HPDE6-E6E7 (cell line): Measurements from ENCODE around the gene ARRB2.
"Not testable (repeated sequence)": the region's sequence is repeated elsewhere in the genome, so short reads cannot be mapped to it uniquely, and the experiment has no call there.

ENCODE experiments used
- DNase-seq: peaks from one replicate; pipeline ENCODE4 v3.0.0; 2011; ENCODE audit warnings: missing footprints; ENCODE audit errors: extremely low spot score

The ARRB2 gene

DNA sequence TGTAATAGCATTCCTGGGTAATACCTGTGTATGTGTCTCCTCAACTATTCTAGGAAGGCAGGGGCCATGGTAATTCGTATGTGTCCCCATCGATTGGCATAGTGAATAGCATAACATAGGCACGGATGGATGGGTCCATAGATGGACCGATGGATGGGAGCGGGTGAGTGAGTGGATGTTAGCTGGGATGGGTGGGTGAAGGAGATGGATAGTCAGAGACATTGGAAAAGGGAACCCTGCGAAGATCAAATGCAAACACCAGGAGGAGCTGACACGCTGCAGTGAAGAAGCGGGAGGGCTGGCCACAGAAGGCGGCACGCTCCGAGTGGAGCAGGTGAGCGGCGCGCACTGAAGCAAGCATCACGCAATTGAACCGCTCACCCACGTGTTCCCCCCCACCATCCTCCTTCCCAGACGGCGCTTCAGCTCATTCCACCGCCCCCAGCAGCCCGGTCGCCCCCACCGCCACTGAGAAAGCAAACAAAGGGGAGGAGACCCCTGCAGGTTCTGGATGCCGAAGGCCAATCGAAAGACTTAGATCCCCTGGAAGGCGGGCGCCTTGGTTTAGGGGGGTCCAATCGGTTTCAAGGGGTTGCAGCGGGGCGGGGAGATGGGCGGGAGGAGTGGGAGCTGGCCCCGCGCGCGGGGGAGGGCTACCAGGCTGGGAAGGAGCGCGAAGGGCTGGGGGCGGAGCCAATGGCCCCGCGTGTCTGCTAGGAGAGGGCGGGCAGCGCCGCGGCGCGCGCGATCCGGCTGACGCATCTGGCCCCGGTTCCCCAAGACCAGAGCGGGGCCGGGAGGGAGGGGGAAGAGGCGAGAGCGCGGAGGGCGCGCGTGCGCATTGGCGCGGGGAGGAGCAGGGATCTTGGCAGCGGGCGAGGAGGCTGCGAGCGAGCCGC is at the start of gene ARRB2:
ARRB2 (plus strand) TSS at position 839 of the 899 bp plus-strand sequence. CDS start 90 bp downstream, outside the sequence.
- DNase-seq = peak; percentile 96

DNA sequence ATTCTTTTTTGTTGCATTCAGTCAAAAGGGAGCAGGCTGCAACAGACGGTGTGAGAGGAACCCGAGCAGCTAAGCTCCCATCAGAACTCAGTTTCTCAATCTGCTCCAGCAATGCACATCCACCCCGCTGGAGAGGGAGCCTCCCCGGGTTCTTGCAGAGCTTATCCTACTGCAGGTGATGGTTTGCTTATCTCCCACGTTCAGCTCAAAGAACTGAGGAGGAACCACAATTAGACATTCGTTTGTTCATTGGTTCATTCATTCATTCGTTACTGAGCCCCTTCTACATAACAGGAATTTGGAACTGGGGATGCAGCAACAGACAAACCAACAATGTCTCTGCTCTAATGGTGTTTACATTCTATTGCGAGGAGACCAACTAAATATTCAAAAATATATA is 46.7 kb upstream of the ARRB2 start:
- DNase-seq = no peak

DNA sequence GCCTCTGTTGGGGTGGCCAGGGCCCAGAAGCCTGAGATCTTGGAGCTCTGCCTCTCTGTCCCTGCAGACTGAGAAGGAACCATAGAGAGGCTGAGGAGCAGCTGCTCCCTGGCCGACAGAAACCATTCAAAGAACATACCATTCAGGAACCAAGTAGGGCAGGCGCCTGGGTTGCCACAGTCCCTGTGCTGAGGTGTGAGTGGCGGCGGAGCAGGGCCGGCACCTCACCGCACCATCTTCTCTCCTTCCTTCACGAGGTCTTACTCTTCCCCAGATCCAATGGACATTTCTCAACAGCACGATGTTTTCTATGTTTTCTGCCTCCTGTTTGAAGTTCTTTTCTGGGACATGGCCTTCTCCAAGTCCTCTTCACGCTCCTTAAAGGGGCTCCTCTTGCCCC is 46.2 kb upstream of the ARRB2 start:
- no peak for DNase-seq

DNA sequence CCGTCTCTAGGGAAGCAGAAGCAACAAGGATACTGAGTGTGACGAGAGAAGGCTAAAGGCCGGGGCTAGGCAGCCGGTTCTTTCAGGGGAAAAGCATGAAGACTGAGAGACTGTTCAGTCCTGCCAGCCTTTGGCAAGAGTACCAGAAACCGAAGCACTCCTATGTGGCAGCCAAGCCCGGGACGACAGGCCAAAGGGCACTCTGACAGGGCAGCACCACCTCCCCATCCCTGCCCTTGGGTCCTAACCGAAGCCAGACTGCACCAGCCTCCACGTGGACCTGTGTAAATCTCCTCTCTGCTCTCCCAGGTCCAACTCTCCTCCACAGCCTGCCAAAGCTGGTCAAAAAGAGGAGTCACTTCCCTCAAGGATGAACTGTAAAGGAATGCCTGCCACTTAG is 45.4 kb upstream of the ARRB2 start:
- DNase-seq = no peak

DNA sequence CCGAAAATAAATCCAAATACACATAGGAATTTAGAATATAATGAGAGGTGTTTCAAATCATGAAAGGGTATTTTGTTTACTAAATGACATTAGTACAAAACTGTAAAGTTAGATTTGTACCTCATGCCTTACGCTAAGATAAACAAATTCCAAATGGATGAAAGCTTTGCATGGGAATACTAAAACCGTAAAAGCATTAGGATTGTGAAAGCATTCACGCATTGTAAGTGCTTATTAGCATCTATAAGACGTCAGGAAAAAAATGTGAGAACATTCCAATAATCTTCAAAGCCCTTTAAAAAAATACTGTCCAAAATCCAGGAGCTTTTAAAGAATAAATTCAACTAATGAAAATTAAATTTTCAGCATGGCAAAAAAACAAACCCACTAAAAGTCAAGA is 44.1 kb upstream of the ARRB2 start:
- no peak for DNase-seq

DNA sequence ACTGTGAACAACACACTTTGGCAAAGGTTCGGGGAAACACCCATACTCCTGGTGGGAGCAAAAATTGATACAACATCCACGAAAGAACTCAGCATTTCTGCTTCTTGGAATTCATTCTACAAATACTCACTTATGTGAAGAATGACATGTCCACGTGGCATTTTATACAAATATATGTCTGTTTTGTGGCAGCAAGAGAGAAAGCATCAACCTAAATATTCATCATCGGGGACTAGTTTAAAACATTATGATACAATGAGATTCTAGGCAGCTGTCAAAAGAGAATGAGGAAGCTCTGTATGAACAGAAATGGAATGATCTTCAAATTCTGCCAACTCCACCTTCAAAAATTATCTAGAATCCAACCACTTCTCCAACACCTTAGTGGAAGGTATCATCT is 43.3 kb upstream of the ARRB2 start:
- no peak for DNase-seq

DNA sequence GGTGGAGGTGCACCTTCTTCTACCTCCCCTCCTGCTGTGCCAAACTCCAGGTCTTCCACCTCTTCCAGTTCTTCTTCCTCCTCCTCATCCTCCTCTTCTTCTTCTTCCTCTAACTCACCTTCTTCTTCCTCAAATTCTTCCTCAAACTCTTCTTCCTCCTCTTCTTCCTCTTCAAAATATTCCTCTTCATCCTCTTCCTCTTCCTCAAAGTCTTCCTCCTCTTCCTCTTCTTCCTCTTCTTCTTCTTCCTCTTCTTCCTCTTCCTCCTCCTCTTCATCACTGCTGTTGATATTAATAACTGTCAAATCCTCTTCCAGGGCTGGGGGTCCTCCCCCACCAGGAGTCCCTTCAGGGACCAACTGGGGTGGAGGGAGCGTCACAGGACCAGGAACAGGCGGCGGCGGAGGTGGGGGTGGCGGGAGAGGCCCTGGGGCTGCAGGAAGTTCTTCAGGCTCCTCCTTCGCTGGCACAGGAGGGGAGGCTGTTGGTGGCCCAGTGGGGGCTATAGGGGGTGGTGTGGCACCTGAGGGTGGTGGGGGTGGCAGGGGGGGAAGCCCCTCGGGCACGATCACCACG is 38.3 kb upstream of the ARRB2 start:
- no peak for DNase-seq

DNA sequence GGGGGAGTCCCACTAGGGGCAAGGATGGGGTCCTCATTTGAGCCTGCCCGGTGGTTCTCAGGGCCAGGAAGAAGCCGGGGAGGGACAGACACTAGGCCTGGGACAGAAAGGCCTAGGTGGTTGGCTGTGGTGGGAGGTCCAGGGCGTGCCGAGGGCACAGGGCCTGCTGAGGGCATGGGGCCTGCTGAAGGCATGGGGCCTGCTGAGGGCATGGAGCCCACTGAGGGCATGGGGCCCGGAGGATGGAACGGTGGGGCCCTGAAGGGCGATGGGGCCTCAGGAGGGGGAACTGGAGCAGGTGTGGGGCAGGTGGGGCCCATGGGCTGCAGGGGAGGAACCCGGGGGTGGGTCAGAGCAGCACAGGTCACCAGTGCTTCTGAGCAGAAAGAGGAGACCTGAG is 37.7 kb upstream of the ARRB2 start:
- no peak for DNase-seq

DNA sequence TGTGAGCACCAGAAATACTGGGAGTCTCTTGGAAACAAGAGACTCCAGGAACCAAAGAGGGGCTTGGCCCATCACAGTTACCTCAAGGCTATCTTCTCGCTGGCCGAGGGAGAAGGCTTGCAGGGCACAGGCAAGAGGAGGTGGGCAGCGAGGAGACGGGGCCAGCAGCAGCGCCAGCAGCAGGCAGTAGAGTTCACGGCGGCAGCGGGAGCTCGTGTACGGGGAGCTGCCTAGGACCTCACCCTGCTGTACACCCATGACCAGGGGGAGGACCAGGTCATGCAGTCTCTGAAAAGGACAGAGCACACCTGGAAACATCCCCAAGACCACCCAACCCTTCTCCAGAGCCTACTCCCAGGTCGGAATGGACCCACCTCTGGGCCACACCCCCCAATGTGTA is 37.3 kb upstream of the ARRB2 start:
- DNase-seq = no peak

DNA sequence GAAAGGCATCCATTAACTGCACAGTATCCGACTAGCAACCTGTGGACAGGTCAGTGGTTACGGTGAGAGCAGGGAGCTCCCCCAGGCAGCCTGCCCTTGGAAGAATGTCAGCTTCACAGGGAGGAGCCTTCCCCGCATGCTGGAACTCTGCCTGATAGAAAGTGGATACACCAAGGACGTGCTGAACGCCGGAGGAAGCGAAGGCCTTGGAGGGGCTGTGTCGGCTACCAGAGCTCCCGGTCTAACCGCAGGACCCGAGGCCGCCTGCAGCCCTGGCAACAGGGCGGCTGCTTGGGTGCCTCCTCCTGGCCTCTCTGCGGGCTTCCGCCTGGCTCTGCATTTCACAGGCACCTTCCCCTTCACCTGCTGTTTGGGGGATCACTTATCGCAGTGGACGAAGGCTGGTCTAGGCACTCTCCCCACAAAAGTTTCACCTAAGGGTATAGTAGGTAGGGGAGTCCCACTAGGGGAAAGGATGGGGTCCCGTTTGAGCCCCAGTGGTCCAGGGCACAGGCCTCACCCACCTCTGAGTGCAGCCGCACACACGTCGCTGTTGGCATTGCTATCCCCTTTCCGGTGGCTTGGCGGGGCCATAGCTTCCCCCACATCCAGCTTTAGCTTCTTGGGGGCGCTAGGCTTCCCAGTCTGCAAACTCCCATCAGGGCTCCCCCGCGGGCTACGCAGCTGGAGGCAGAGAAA is 36.3 kb upstream of the ARRB2 start:
- no peak for DNase-seq

DNA sequence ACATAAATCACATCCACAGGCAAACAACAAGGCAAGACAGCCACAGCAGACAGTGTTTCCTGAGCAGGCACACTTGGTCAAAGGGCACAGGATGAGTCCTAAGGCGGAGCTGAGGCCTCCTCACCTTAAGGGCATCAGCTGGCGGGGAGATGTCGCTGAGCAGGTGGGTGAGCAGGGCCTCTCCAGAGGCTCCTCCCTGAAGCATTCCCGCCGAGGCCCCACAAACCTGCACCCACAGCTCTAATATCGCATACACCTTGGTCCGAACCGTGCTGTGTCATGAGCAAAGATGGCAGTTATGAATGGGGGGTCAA is 35.8 kb upstream of the ARRB2 start:
- no peak for DNase-seq

DNA sequence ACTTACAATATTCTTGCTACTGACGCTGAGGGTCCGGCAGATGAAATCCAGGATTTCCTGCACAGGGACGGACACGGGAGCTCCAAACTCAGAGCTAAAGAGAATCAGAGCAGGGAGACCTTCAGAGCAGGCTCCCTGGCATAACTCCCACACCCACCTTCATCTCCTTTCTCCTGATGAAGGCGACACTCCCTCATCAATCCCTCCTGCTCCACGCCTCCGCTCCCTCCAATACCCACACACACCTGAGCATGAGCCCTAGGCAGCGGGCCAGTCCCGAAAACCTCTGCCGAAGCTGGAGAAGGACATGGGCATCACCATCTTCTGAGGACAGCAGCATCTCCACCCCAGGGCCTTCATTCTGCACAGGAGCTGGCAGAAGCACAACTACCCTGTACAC is 34.6 kb upstream of the ARRB2 start:
- DNase-seq = no peak

DNA sequence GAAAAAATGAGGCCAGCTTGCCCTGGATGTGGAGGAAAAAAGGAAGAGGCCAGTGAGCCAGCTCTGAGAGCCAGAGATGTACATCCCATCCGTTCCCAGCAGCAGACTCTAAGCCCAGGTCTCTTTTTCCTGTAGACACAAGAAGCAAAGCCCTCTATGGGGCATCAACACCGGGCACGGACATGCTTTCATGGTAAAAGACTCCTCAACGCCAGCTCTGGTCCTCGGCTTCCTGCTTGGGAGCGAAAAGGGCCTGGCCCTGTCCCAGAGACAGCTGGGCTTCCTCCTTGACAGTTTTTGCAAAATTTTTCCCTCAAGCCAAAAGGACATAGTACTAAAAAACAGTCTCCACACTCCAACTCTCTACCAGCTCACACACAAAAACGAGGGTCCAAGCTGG is 33.6 kb upstream of the ARRB2 start:
- no peak for DNase-seq

DNA sequence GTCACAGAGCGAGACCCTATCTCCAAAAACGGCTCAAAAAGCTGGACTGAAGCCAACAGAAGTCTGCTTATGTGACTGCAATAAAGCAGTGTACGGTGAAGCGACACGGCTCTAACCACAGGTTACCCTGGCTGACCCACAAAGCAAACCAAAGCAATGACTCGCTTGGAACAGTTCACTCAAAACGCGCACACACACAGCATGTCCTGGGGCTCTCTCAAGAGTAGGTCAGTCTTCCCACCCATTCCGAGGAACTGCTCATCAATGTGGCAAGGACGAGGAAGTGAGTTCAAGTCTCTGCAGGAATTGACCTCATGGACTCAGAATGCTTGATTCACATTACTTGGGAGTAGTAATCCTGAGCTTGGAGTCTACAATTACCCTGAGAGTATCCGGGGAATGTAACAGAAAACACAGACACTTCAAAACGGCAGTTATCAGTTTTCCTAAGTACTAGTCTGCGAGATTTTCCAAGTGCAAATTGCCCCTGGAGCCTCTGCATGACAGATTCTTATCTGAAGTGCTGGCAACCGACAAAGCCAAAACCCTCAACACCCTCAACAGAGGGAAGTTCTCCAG is 31.9 kb upstream of the ARRB2 start:
- peak; percentile 74 for DNase-seq

DNA sequence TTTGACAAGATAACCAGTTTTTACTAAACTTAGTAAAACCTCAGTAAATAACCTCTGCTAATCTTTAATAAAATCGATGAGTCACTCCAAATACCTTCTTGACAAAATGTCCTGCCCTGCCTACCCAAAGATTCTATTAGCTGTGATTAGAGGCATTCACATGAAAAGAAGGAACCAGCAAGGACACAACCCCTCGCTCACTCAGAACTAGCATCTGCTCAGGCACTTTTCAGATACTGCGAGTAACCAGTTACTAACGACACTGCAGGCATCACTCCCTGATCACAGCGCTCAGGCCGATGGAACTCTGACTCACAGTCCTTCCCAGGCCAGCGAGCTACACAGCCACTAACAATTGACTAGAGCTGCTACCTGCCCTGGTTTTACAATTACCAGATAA is 30.8 kb upstream of the ARRB2 start:
- peak; percentile 80 for DNase-seq

DNA sequence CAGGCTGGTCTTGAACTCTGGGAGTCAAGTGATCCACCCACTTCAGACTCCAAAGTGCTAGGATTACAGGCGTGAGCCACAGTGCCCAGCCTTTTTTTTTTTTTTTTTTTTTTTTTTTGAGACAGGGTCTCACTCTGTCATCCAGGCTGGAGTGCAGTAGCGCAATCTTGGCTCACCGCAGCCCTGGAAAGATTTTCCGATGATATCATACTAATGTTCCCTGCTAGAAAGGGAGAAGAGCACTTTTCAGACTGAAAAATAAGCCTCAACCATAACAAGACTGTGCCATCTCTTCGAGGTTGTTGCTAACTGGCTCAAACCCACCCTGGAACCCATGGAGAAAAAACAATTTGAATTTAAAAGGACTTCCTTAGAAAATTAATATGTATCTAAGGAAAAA is 26.7 kb upstream of the ARRB2 start:
- not testable (repeated sequence) for DNase-seq

DNA sequence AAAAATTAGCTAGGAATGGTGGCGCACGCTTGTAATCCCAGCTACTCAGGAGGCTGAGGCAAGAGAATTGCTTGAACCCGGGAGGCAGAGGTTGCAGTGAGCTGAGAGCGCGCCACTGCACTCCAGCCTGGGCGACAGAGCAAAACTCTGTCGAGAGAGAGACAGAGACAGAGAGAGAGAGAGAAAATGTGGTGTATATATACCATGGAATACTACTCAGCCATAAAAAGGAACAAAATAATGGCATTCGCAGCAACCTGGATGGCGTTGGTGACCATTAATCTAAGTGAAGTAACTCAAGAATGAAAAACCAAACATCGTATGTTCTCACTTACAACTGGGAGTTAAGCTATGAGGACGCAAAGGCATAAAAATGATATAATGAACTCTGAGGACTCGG is 20.6 kb upstream of the ARRB2 start:
- DNase-seq = not testable (repeated sequence)

DNA sequence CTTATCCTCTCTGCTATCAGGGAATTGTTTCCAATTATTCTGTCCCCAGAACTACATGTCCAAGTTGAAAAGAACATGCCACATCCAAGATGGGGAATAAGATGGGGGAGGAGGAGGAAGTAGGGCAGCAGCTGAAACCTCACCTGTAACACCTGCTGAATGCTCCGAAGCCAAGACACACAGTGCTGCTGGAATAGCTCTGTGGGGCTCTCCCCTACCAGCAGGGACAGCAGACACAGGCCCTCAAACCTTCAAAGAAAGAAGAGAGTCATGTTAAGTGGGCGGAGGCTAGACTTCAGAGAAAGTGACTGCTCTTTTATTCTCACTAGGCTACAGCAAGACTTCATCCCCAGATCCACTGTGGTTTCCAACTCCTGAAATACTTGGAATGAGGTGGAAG is 19.7 kb upstream of the ARRB2 start:
- DNase-seq = no peak

DNA sequence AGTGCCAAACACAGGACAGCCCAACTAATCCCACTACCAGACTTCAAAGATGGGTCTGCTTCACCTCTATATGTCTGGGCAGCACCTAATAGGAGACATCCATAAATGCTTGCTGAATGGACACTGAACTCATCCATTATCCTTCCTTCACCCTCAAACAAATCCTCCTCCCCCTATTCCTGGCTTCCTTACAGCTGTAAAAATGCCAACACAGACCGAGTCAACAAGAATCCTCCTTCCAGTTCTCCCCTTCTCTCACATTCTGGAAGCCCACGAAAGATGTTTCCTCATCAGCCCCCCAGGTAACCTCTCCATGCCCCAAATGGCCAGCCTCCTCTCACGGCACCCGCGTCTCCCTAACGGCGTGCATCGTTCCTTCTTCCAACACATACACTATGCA is 18.7 kb upstream of the ARRB2 start:
- no peak for DNase-seq

DNA sequence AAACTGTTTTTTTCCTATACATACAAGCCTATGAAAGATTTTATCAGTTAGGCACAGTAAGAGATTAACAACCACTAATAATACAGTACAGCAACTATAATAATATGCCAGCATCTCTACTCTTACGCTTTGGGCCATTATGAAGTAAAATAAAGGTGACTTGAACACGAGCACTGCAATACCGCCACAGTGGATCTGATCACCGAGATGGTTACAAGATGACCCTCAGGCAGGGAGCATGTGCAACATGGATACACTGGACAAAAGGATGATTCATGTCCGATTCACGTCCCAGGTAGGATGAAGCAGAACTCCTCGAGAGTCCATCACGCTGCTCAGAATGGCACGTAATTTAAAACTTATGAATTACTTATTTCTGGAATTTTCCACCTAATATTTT is 17.0 kb upstream of the ARRB2 start:
- DNase-seq = no peak

DNA sequence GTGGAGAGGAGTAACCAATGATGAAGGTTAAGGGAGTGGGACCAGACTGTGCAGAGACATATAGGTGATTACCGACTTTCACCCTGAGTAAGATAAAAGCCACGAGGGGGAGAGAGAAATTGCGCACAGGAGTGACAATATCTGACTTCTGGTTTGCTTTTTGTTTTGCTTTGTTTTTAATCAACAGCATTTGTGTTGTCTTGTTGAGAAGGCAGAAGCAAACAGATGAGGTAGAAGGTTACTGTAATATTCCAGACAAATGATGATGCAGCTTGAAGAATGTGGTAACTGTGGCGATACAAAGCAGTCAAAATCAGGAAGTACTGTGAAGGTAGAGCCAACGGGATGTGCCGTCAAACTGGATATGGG is 14.0 kb upstream of the ARRB2 start:
- DNase-seq = no peak

DNA sequence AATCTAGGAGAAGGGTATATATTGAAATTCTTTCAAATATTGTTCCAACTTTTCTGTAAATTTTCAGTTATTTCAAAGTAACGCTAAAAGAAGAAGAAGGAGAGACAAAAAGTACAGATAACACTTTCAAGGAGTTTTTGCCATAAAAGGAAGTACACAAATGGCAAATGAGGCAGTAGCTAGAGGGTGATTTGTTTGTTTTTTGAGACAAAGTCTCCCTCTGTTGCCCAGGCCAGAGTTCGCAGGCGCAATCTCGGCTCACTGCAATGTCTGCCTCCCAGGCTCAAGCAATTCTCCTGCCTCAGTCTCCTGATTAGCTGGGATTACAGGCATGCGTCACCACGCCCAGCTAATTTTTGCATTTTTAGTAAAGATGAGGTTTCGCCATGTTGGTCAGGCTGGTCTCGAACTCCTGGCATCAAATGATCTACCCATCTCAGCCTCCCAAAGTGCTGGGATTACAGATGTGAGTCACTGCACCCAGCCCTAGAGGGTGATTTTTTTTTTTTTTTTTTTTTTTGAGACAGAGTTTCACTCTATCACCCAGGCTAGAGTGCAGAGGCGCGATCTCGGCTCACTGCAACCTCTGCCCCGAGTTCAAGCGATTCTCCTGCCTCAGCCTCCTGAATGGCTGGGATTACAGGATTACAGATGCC is 10.9 kb upstream of the ARRB2 start:
- DNase-seq = not testable (repeated sequence)
